Stimulated activated naive CD8-positive, alpha-beta T cell treated with anti-CD3 and anti-CD28 coated beads, Interleukin-15, Interleukin-2, amounts not matched to agents 100 ng/mL and 50 ng/mL, for 24 hours (primary cell): ENCODE measurements around the gene SGK1.
A peak's percentile ranks its signal among the peaks of the same experiment; 100 is the strongest.

Experiments
- H3K27ac Mint-ChIP-seq: one replicate; pipeline ENCODE4 v1.8.0; 2021; ENCODE audit warnings: mild to moderate bottlenecking, mixed read lengths
- H3K27me3 Mint-ChIP-seq: one replicate; pipeline ENCODE4 v1.8.0; 2021; ENCODE audit warnings: mixed read lengths
- H3K36me3 Mint-ChIP-seq: one replicate; pipeline ENCODE4 v1.8.0; 2021; ENCODE audit warnings: low read depth, mixed read lengths
- H3K4me1 Mint-ChIP-seq: one replicate; pipeline ENCODE4 v1.8.0; 2021; ENCODE audit warnings: low read depth, mixed read lengths
- H3K4me3 Mint-ChIP-seq: one replicate; pipeline ENCODE4 v1.8.0; 2021; ENCODE audit warnings: mild to moderate bottlenecking, mixed read lengths
- H3K9me3 Mint-ChIP-seq: one replicate; pipeline ENCODE4 v1.8.0; 2021; ENCODE audit warnings: mixed read lengths

SGK1 gene

GRCh38 chr6:134317471-134318131 lies at the start of gene SGK1:
Gene SGK1 (minus strand): TSS chr6:134318112. CDS start chr6:134317460, 652 bp downstream.
- Mint-ChIP-seq H3K27ac (no peak within 1 kb of the TSS), H3K36me3 (no peaks in the 10 kb centered on the region), H3K9me3 (peaks cover 7% of the 10 kb centered on the region), H3K4me3 (peak within 1 kb of the TSS; percentile 82), H3K27me3 (peaks cover 43% of the 10 kb centered on the region), H3K4me1 (peaks cover 17% of the 10 kb centered on the region)

- Mint-ChIP-seq H3K27me3 (no peaks in the 10 kb centered on the region), H3K4me3 (no peak overlapping the region), H3K9me3 (peaks cover under 1% of the 10 kb centered on the region), H3K36me3 (no peaks in the 10 kb centered on the region), H3K4me1 (peaks cover 4% of the 10 kb centered on the region), H3K27ac (no peak overlapping the region)
Observed at GRCh38 chr6:134363323-134364039, 45.6 kb upstream of the SGK1 start.

- Mint-ChIP-seq H3K27me3 (no peaks in the 10 kb centered on the region), H3K4me3 (no peak overlapping the region), H3K27ac (no peak overlapping the region), H3K9me3 (peaks cover 5% of the 10 kb centered on the region), H3K4me1 (peaks cover 8% of the 10 kb centered on the region), H3K36me3 (no peaks in the 10 kb centered on the region)
Observed at GRCh38 chr6:134361011-134361410, 43.1 kb upstream of the SGK1 start.

- Mint-ChIP-seq H3K27me3 (no peaks in the 10 kb centered on the region), H3K4me3 (no peak overlapping the region), H3K27ac (no peak overlapping the region), H3K36me3 (no peaks in the 10 kb centered on the region), H3K4me1 (peaks cover 8% of the 10 kb centered on the region), H3K9me3 (peaks cover 10% of the 10 kb centered on the region)
Observed at GRCh38 chr6:134359302-134359701, 41.4 kb upstream of the SGK1 start.

- no peaks in the 10 kb centered on the region for H3K27me3 Mint-ChIP-seq
- no peak overlapping the region for H3K27ac Mint-ChIP-seq
- peaks cover 15% of the 10 kb centered on the region for H3K4me1 Mint-ChIP-seq
- peaks cover 10% of the 10 kb centered on the region for H3K9me3 Mint-ChIP-seq
- H3K4me3 Mint-ChIP-seq, result no peak overlapping the region
- no peaks in the 10 kb centered on the region for H3K36me3 Mint-ChIP-seq
Observed at GRCh38 chr6:134358320-134358719, 40.4 kb upstream of the SGK1 start.

- H3K4me3 Mint-ChIP-seq, result no peak overlapping the region
- H3K27ac Mint-ChIP-seq, result no peak overlapping the region
- H3K4me1 Mint-ChIP-seq, result peaks cover 28% of the 10 kb centered on the region
- H3K9me3 Mint-ChIP-seq, result peaks cover 10% of the 10 kb centered on the region
- no peaks in the 10 kb centered on the region for H3K27me3 Mint-ChIP-seq
- no peaks in the 10 kb centered on the region for H3K36me3 Mint-ChIP-seq
Observed at GRCh38 chr6:134357022-134357487, 39.1 kb upstream of the SGK1 start.

GRCh38 chr6:134356405-134356804 lies 38.5 kb upstream of the SGK1 start:
- no peak overlapping the region for H3K4me3 Mint-ChIP-seq

GRCh38 chr6:134352786-134353480 lies 35.0 kb upstream of the SGK1 start:
- Mint-ChIP-seq H3K27ac (peak overlapping the region; percentile 59), H3K4me1 (peaks cover 30% of the 10 kb centered on the region), H3K27me3 (no peaks in the 10 kb centered on the region), H3K4me3 (no peak overlapping the region), H3K9me3 (peaks cover 6% of the 10 kb centered on the region), H3K36me3 (no peaks in the 10 kb centered on the region)

More at GRCh38 chr6:134356405-134356804, 38.5 kb upstream of the SGK1 start:
- Mint-ChIP-seq H3K36me3 (no peaks in the 10 kb centered on the region), H3K9me3 (peaks cover 10% of the 10 kb centered on the region), H3K4me1 (peaks cover 35% of the 10 kb centered on the region), H3K27me3 (no peaks in the 10 kb centered on the region), H3K27ac (no peak overlapping the region)

GRCh38 chr6:134351615-134352474 lies 33.9 kb upstream of the SGK1 start:
- H3K4me3 Mint-ChIP-seq, result peak overlapping the region; percentile 65

GRCh38 chr6:134347885-134348805 lies 30.2 kb upstream of the SGK1 start:
- no peaks in the 10 kb centered on the region for H3K27me3 Mint-ChIP-seq
- H3K27ac Mint-ChIP-seq, result no peak overlapping the region
- no peaks in the 10 kb centered on the region for H3K36me3 Mint-ChIP-seq
- no peaks in the 10 kb centered on the region for H3K9me3 Mint-ChIP-seq
- no peak overlapping the region for H3K4me3 Mint-ChIP-seq
- H3K4me1 Mint-ChIP-seq, result peaks cover 21% of the 10 kb centered on the region

More at GRCh38 chr6:134351615-134352474, 33.9 kb upstream of the SGK1 start:
- H3K4me1 Mint-ChIP-seq, result peaks cover 30% of the 10 kb centered on the region
- H3K36me3 Mint-ChIP-seq, result no peaks in the 10 kb centered on the region
- peak overlapping the region; percentile 67 for H3K27ac Mint-ChIP-seq
- H3K9me3 Mint-ChIP-seq, result peaks cover 6% of the 10 kb centered on the region
- no peaks in the 10 kb centered on the region for H3K27me3 Mint-ChIP-seq

- peaks cover 10% of the 10 kb centered on the region for H3K4me1 Mint-ChIP-seq
- H3K4me3 Mint-ChIP-seq, result no peak overlapping the region
- no peak overlapping the region for H3K27ac Mint-ChIP-seq
- no peaks in the 10 kb centered on the region for H3K36me3 Mint-ChIP-seq
- H3K27me3 Mint-ChIP-seq, result no peaks in the 10 kb centered on the region
- no peaks in the 10 kb centered on the region for H3K9me3 Mint-ChIP-seq
Observed at GRCh38 chr6:134346932-134347545, 29.1 kb upstream of the SGK1 start.

- no peaks in the 10 kb centered on the region for H3K9me3 Mint-ChIP-seq
- H3K27ac Mint-ChIP-seq, result no peak overlapping the region
- no peaks in the 10 kb centered on the region for H3K36me3 Mint-ChIP-seq
- H3K27me3 Mint-ChIP-seq, result no peaks in the 10 kb centered on the region
- no peaks in the 10 kb centered on the region for H3K4me1 Mint-ChIP-seq
- no peak overlapping the region for H3K4me3 Mint-ChIP-seq
Observed at GRCh38 chr6:134345789-134346188, 27.9 kb upstream of the SGK1 start.

- Mint-ChIP-seq H3K4me1 (no peaks in the 10 kb centered on the region), H3K9me3 (no peaks in the 10 kb centered on the region), H3K4me3 (no peak overlapping the region), H3K36me3 (no peaks in the 10 kb centered on the region), H3K27me3 (no peaks in the 10 kb centered on the region), H3K27ac (no peak overlapping the region)
Observed at GRCh38 chr6:134343066-134343465, 25.2 kb upstream of the SGK1 start.
